HepG2 (cell line): ENCODE results near the gene GALNT18. TPM values are rescaled to one million over a fixed set of nuclear protein-coding genes. Genes with fewer than 3 reads are reported as not detected.

ENCODE experiments used
- ATAC-seq: fragments of 200-7000 bp; cut with Tn5 transposase; 3 replicates; pipeline ENCODE4 v1.9.1; 2020; ENCODE audit warnings: mild to moderate bottlenecking, moderate library complexity
- BruUV-seq: library from RNA; stranded (reverse); fragments of 400-500 nt; replicated peaks from 2 replicates; lab custom pipeline; 2021; lab: Mats Ljungman, UMichigan
- CTCF ChIA-PET: fragments of 300-600 bp; formaldehyde crosslinking; extraction: SDS; loops from one replicate; lab custom pipeline; 2021; ENCODE audit warnings: low total read pairs, inconsistent platforms, low intra/inter-chr PET ratio; lab: Yijun Ruan, JAX
- POLR2A ChIA-PET: fragments of 350-600 bp; sonication (Branson Sonifier 250); formaldehyde crosslinking; loops from one replicate; lab custom pipeline; 2020; ENCODE audit warnings: antibody characterized with exemption, inconsistent platforms; lab: Yijun Ruan, JAX
- DNase-seq: peaks from one replicate; pipeline ENCODE4 v3.0.0-alpha.2; 2015; ENCODE audit warnings: low spot score
- FAIRE-seq: peaks from 3 replicates; lab custom pipeline; 2011; peaks lifted over from hg19 to GRCh38; lab: Jason Lieb, UNC
- H2AFZ ChIP-seq: one replicate; pipeline ENCODE4 v1.6.1; 2011; ENCODE audit warnings: low read length, inconsistent platforms
- H3K27ac ChIP-seq: fragments of 300-600 bp; 3 replicates; pipeline ENCODE4 v1.8.0; 2011; ENCODE audit warnings: mixed run types, mild to moderate bottlenecking, mixed read lengths, low read length, inconsistent platforms; ENCODE audit not compliant: insufficient read depth; ENCODE audit errors: extremely low read length
- H3K27me3 ChIP-seq, 2 experiments: fragments of 200-600 bp in 1 of 2; 2 replicates in 1 of 2; 3 replicates in 1 of 2; pipeline versions ENCODE4 v1.6.0 to v1.8.0; 2011; ENCODE audit warnings: low read length in 2 of 2, mild to moderate bottlenecking in 2 of 2, moderate library complexity in 2 of 2, inconsistent platforms in 1 of 2; ENCODE audit not compliant: insufficient read depth in 2 of 2, control insufficient read depth in 1 of 2
- H3K36me3 ChIP-seq, 2 experiments: fragments of 200-600 bp in 1 of 2; replicated peaks in 1 of 2; 2 replicates in 1 of 2; 3 replicates in 1 of 2; pipeline versions ENCODE4 v1.5.1 to v1.8.0; 2011; ENCODE audit warnings: low read length in 2 of 2, inconsistent platforms in 1 of 2; ENCODE audit not compliant: insufficient read depth in 2 of 2, control insufficient read depth in 1 of 2
- H3K4me1 ChIP-seq: 2 replicates; pipeline ENCODE4 v1.5.1; 2012; ENCODE audit warnings: low read length, inconsistent platforms; ENCODE audit not compliant: insufficient read depth
- H3K4me2 ChIP-seq: 2 replicates; pipeline ENCODE4 v1.6.0; 2011; ENCODE audit warnings: low read depth, low read length, inconsistent platforms
- H3K4me3 ChIP-seq, 3 experiments: fragments of 200-600 bp in 1 of 3; sonication (generic), shearing (Covaris generic) in 1 of 3; replicated peaks in 1 of 3; 2 replicates each; pipeline ENCODE4 v1.5.1; 2011 to 2016; ENCODE audit warnings: low read length in 3 of 3, inconsistent platforms in 2 of 3, low read depth in 2 of 3, mild to moderate bottlenecking in 2 of 3, control low read depth in 1 of 3, mixed read lengths in 1 of 3; ENCODE audit not compliant: insufficient read depth in 1 of 3
- H3K79me2 ChIP-seq: one replicate; pipeline ENCODE4 v1.6.1; 2011; ENCODE audit warnings: low read length, inconsistent platforms; ENCODE audit not compliant: insufficient read depth
- H3K9ac ChIP-seq: 2 replicates; pipeline ENCODE4 v1.6.0; 2011; ENCODE audit warnings: mild to moderate bottlenecking, low read depth, low read length, inconsistent platforms; ENCODE audit not compliant: insufficient read depth
- H3K9me3 ChIP-seq: 2 replicates; pipeline ENCODE4 v1.5.1; 2012; ENCODE audit warnings: mild to moderate bottlenecking, low read length
- H4K20me1 ChIP-seq: 2 replicates; pipeline ENCODE4 v1.6.0; 2011; ENCODE audit warnings: inconsistent platforms, mild to moderate bottlenecking, low read length, moderate library complexity; ENCODE audit not compliant: insufficient read depth
- CHD4 ChIP-seq: fragments of 200-600 bp; sonication (generic); IDR thresholded peaks from 2 replicates; pipeline ENCODE4 v1.7.0; 2017; ENCODE audit warnings: mild to moderate bottlenecking, low read length, borderline replicate concordance
- ELF4 ChIP-seq: sonication (generic); formaldehyde crosslinking; IDR thresholded peaks from 2 replicates; pipeline ENCODE4 v1.5.0; 2020; ENCODE audit warnings: missing genetic modification reagents, mild to moderate bottlenecking, moderate library complexity, borderline replicate concordance
- HNF4G ChIP-seq, 2 experiments: sonication (generic) in 1 of 2; formaldehyde crosslinking in 1 of 2; IDR thresholded peaks; 2 replicates each; pipeline versions ENCODE4 v1.4.0 to v1.6.1; 2011 to 2020; ENCODE audit warnings: borderline replicate concordance in 2 of 2, low read depth in 2 of 2, mild to moderate bottlenecking in 2 of 2, low read length in 1 of 2, missing genetic modification reagents in 1 of 2, moderate library complexity in 1 of 2
- HOXA3 ChIP-seq: sonication (generic); formaldehyde crosslinking; IDR thresholded peaks from 2 replicates; pipeline ENCODE4 v1.5.0; 2020; ENCODE audit warnings: missing genetic modification reagents
- MED8 ChIP-seq: sonication (generic); formaldehyde crosslinking; IDR thresholded peaks from 2 replicates; pipeline ENCODE4 v1.8.1; 2023; ENCODE audit warnings: mild to moderate bottlenecking, missing genetic modification reagents; ENCODE audit not compliant: insufficient replicate concordance
- NCOR1 ChIP-seq: fragments of 200-600 bp; sonication (generic); IDR thresholded peaks from 2 replicates; pipeline ENCODE4 v1.7.0; 2017; ENCODE audit warnings: antibody characterized with exemption, low read length, borderline replicate concordance
- NR2C2 ChIP-seq: sonication (generic); formaldehyde crosslinking; IDR thresholded peaks from 2 replicates; pipeline ENCODE4 v1.4.0; 2020; ENCODE audit warnings: missing genetic modification reagents, mild to moderate bottlenecking, moderate library complexity, borderline replicate concordance
- RNF2 ChIP-seq: fragments of 450-650 bp; conservative IDR thresholded peaks from 2 replicates; pipeline ENCODE4 v1.6.1; 2016; ENCODE audit warnings: low read depth
- SMC3 ChIP-seq: IDR thresholded peaks from 2 replicates; pipeline ENCODE4 v1.6.1; 2011; ENCODE audit warnings: low read length, improper control_type of control experiment
- SP1 ChIP-seq, 2 experiments: fragments of 450-650 bp in 1 of 2; sonication (generic) in 1 of 2; formaldehyde crosslinking in 1 of 2; IDR thresholded peaks; 2 replicates each; pipeline versions ENCODE4 v1.4.0 to v1.6.1; 2016 to 2020; ENCODE audit warnings: missing genetic modification reagents in 1 of 2
- U2AF2 ChIP-seq: fragments of 200-400 bp; formaldehyde crosslinking; IDR thresholded peaks from 2 replicates; pipeline ENCODE4 v1.6.1; 2017; ENCODE audit warnings: low read depth, mild to moderate bottlenecking, low read length
- ZBTB4 ChIP-seq: sonication (generic); formaldehyde crosslinking; IDR thresholded peaks from 2 replicates; pipeline ENCODE4 v1.4.0; 2020; ENCODE audit warnings: missing genetic modification reagents, mild to moderate bottlenecking, borderline replicate concordance
- ZNF512 ChIP-seq: sonication (generic); formaldehyde crosslinking; IDR thresholded peaks from 2 replicates; pipeline ENCODE4 v1.4.0; 2020; ENCODE audit warnings: mild to moderate bottlenecking, missing genetic modification reagents
- ZNF674 ChIP-seq: sonication (generic); formaldehyde crosslinking; IDR thresholded peaks from 2 replicates; pipeline ENCODE4 v1.5.0; 2020; ENCODE audit warnings: low read depth, mild to moderate bottlenecking, missing genetic modification reagents
- ZNF709 ChIP-seq: sonication (generic); formaldehyde crosslinking; IDR thresholded peaks from 2 replicates; pipeline ENCODE4 v1.5.0; 2020; ENCODE audit warnings: mild to moderate bottlenecking, missing genetic modification reagents
- ZNF720 ChIP-seq: sonication (generic); formaldehyde crosslinking; IDR thresholded peaks from 2 replicates; pipeline ENCODE4 v1.4.0; 2020; ENCODE audit warnings: missing genetic modification reagents
- ZNF816 ChIP-seq: sonication (generic); formaldehyde crosslinking; IDR thresholded peaks from 2 replicates; pipeline ENCODE4 v1.8.0; 2022; ENCODE audit warnings: missing genetic modification reagents, mild to moderate bottlenecking, borderline replicate concordance
- WGBS: methylation state at CpG from one replicate; pipeline ENCODE4 v1.1.6; 2017; ENCODE audit warnings: low lambda C conversion rate; 5-methylcytosine and 5-hydroxymethylcytosine counted together
- in situ Hi-C: cut with HindIII; loops from 2 replicates; pipeline ENCODE4 v1.10.0; 2017; ENCODE audit warnings: low pct_unique_long_range_greater_than_20kb; ENCODE audit not compliant: extremely low pct_ligation_motif_present
- intact Hi-C: fragments of 100-400 bp; cut with micrococcal nuclease; formaldehyde crosslinking; loops from one replicate; pipeline ENCODE4 v1.10.0; 2022; ENCODE audit not compliant: unreplicated experiment
- polyA plus RNA-seq, 8 experiments: library from polyadenylated mRNA; depleted of rRNA in 3 of 8; stranded (reverse) in 7 of 8; unstranded in 1 of 8; fragments of >200 nt; fragmentation: Illumina TruSeq in 4 of 8; extraction: Trizol in 4 of 8; gene quantifications; 2 replicates each; pipeline versions ENCODE4 v1.2.1 to v1.2.3, GENCODE V29; 2011 to 2016; ENCODE audit warnings: low read depth in 4 of 8, missing spikeins in 1 of 8, mixed read lengths in 1 of 8; ENCODE audit not compliant: insufficient read depth in 1 of 8
- total RNA-seq, 5 experiments: library from RNA; depleted of rRNA; stranded (reverse); fragments of >200 nt; fragmentation: Illumina TruSeq; extraction: Trizol; gene quantifications; 2 replicates each; pipeline ENCODE4 v1.2.3, GENCODE V29; 2016; ENCODE audit warnings: low read depth in 1 of 5
- TF ChIP-seq, protein P1 (sequence below): sonication (generic); formaldehyde crosslinking; IDR thresholded peaks from 2 replicates; pipeline ENCODE4 v1.4.0; 2020; ENCODE audit warnings: missing genetic modification reagents

GALNT18 gene
- total and polyA plus RNA-seq, 2 of the 13 experiments (the other 11 are each of a cell fraction or from before 2014, with no cell fraction given), result 0.11 TPM; not detected in 1

DNA sequence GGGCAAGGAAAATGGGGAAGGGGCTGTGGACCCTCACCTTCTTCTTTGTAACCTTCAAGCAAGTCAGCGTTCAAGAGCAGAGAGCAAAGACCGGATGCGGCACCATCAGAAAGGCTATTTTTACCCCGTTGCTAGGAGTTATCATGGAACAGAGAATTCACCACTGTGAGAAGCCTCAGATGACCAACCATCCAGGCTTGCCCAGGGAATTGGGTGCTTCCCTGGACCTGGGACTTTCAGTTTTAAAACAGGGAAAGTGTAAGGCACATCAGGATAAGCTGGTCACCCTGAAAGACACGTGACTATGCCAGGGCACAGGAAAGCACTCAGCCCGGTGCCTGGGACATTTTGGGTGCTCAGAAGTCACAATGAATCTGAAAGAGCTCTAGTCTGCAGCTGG, 10.4 kb downstream of the GALNT18 start:
- no peak for ATAC-seq
- no peak for FAIRE-seq
- TF ChIP-seq SMC3 (no peak), NR2C2 (CRISPR knock-in tag) (no peak), HOXA3 (CRISPR knock-in tag) (no peak), ZNF674 (CRISPR knock-in tag) (no peak), NCOR1 (no peak), ZBTB4 (CRISPR knock-in tag) (no peak), ZNF816 (CRISPR knock-in tag) (no peak), HNF4G (IDR thresholded peaks at IDR 0.05; ENCODE audit: borderline replicate concordance, low read depth, low read length) (no peak), HNF4G (CRISPR knock-in tag; IDR thresholded peaks at IDR 0.05; ENCODE audit: borderline replicate concordance, low read depth) (no peak), U2AF2 (no peak), ZNF720 (CRISPR knock-in tag) (no peak), ZNF512 (CRISPR knock-in tag) (no peak), RNF2 (no peak), MED8 (CRISPR knock-in tag) (no peak), ELF4 (no peak), CHD4 (no peak), ZNF709 (CRISPR knock-in tag) (no peak), SP1 (IDR thresholded peaks at IDR 0.05) (no peak), SP1 (CRISPR knock-in tag; IDR thresholded peaks at IDR 0.05) (no peak)
- TF ChIP-seq, protein P1, sequence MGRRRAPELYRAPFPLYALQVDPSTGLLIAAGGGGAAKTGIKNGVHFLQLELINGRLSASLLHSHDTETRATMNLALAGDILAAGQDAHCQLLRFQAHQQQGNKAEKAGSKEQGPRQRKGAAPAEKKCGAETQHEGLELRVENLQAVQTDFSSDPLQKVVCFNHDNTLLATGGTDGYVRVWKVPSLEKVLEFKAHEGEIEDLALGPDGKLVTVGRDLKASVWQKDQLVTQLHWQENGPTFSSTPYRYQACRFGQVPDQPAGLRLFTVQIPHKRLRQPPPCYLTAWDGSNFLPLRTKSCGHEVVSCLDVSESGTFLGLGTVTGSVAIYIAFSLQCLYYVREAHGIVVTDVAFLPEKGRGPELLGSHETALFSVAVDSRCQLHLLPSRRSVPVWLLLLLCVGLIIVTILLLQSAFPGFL, result no peak
- TF ChIP-seq, all 625 proteins: peak for 0
- Histone ChIP-seq H2AFZ (no peak overlapping the region), H4K20me1 (no peaks in the 10 kb centered on the region), H3K4me1 (no peaks in the 10 kb centered on the region), H3K27ac (no peak overlapping the region), H3K4me2 (no peak overlapping the region), H3K79me2 (no peaks in the 10 kb centered on the region), H3K27me3 (peaks cover 2 to 38% of the 10 kb centered on the region in 2 experiments; a peak in 3 of 5 replicates), H3K9ac (no peak overlapping the region), H3K9me3 (no peaks in the 10 kb centered on the region), H3K4me3 (no peak overlapping the region), H3K36me3 (no peaks in the 10 kb centered on the region)
- no peak for DNase-seq
- intact Hi-C loops, result no loop called here
- WGBS, result 54% methylated on average over 4 of the region's 6 CpGs
- in situ Hi-C loops, result no loop called here
- POLR2A ChIA-PET, result no interaction called here
- CTCF ChIA-PET, result no interaction called here
- no TSS peak for BruUV-seq
